ENCODE data around the gene ACSF2. TPM values are rescaled to one million over a fixed set of nuclear protein-coding genes. Genes with fewer than 3 reads are reported as not detected.

The ACSF2 gene
- total RNA-seq, 4 donors from 2014 or later = 165 to 460 (median 190) TPM

GRCh38 chr17:50465635-50466034, 39.6 kb downstream of the ACSF2 start:
- WGBS, 2 donors (ENCODE audit: low coverage in 1 of 2) = 91 to 100% methylated on average over 1 to 9 of the region's 9 CpGs
- in situ Hi-C loops (cut with MboI; ENCODE audit: low pct_ligation_motif_present in 1 of 4, low pct_unique_long_range_greater_than_20kb in 1 of 4, low sequenced_read_pairs in 3 of 4) = no loop called here

GRCh38 chr17:50466371-50467113, 40.5 kb downstream of the ACSF2 start:
- H3K36me3 ChIP-seq = no peaks in the 10 kb centered on the region
- H3K27ac ChIP-seq = peak overlapping the region; percentile 79 to 86 (median 84)
- peak; percentile 86 for DNase-seq
- in situ Hi-C loops (cut with MboI; ENCODE audit: low pct_ligation_motif_present in 1 of 4, low pct_unique_long_range_greater_than_20kb in 1 of 4, low sequenced_read_pairs in 3 of 4) (no loop called here), intact Hi-C loops (cut with DNase I; ENCODE audit: low total_unique reads) (no loop called here)
- H3K4me1 ChIP-seq = peaks cover 27 to 49% (median 43%) of the 10 kb centered on the region in 4 donors
- TF ChIP-seq POLR2AphosphoS5 (IDR thresholded peaks at IDR 0.05) (peak in 2 of 3 donors; percentile 70 to 72), CTCF (IDR thresholded peaks at IDR 0.05) (no peak), EP300 (IDR thresholded peaks at IDR 0.05; ENCODE audit: low read depth) (no peak), POLR2A (IDR thresholded peaks at IDR 0.05) (peak; percentile 64)
- H3K27me3 ChIP-seq = peaks cover 17% of the 10 kb centered on the region
- WGBS, 2 donors (ENCODE audit: low coverage in 1 of 2) = 46% methylated on average over 9 of the region's 9 CpGs; no CpG with 5 or more reads in 1 of the 2 donors
- H3K4me3 ChIP-seq = no peak overlapping the region
- H3K9me3 ChIP-seq = no peaks in the 10 kb centered on the region

More at GRCh38 chr17:50465635-50466034, 39.6 kb downstream of the ACSF2 start:
- Histone ChIP-seq H3K4me3 (no peak overlapping the region), H3K9me3 (no peaks in the 10 kb centered on the region), H3K27ac (peak overlapping the region; percentile 17 to 86 (median 84)), H3K27me3 (peaks cover 17% of the 10 kb centered on the region), H3K36me3 (no peaks in the 10 kb centered on the region), H3K4me1 (peaks cover 23 to 42% (median 38%) of the 10 kb centered on the region in 4 donors)
- intact Hi-C loops (cut with DNase I; ENCODE audit: low total_unique reads) = no loop called here
- DNase-seq = no peak
- TF ChIP-seq POLR2AphosphoS5 (IDR thresholded peaks at IDR 0.05) = no peak
- no peak for TF ChIP-seq EP300 (IDR thresholded peaks at IDR 0.05; ENCODE audit: low read depth)
- no peak for TF ChIP-seq CTCF (IDR thresholded peaks at IDR 0.05)
- no peak for TF ChIP-seq POLR2A (IDR thresholded peaks at IDR 0.05)

- H3K27me3 ChIP-seq = peaks cover 17% of the 10 kb centered on the region
- TF ChIP-seq POLR2A (IDR thresholded peaks at IDR 0.05) (no peak), POLR2AphosphoS5 (IDR thresholded peaks at IDR 0.05) (no peak), CTCF (IDR thresholded peaks at IDR 0.05) (no peak), EP300 (IDR thresholded peaks at IDR 0.05; ENCODE audit: low read depth) (no peak)
- peaks cover 27 to 49% (median 43%) of the 10 kb centered on the region in 4 donors for H3K4me1 ChIP-seq
- no peak for DNase-seq
- H3K9me3 ChIP-seq = no peaks in the 10 kb centered on the region
- H3K4me3 ChIP-seq = no peak overlapping the region
- intact Hi-C loops (cut with DNase I; ENCODE audit: low total_unique reads) = no loop called here
- H3K27ac ChIP-seq = peak overlapping the region; percentile 79 to 86 (median 84)
- no peaks in the 10 kb centered on the region for H3K36me3 ChIP-seq
- WGBS, 2 donors (ENCODE audit: low coverage in 1 of 2) = 81% methylated on average over 7 of the region's 7 CpGs; no CpG with 5 or more reads in 1 of the 2 donors
- in situ Hi-C loops (cut with MboI; ENCODE audit: low pct_ligation_motif_present in 1 of 4, low pct_unique_long_range_greater_than_20kb in 1 of 4, low sequenced_read_pairs in 3 of 4) = no loop called here
Observed at GRCh38 chr17:50467114-50467854, 41.3 kb downstream of the ACSF2 start.

GRCh38 chr17:50467855-50468303, 41.9 kb downstream of the ACSF2 start:
- WGBS, 2 donors (ENCODE audit: low coverage in 1 of 2) = 80% methylated on average over 13 of the region's 13 CpGs; no CpG with 5 or more reads in 1 of the 2 donors
- TF ChIP-seq POLR2AphosphoS5 (IDR thresholded peaks at IDR 0.05) (no peak), CTCF (IDR thresholded peaks at IDR 0.05) (no peak), POLR2A (IDR thresholded peaks at IDR 0.05) (no peak)
- H3K4me3 ChIP-seq = no peak overlapping the region

More at GRCh38 chr17:50467855-50468303, 41.9 kb downstream of the ACSF2 start:
- Histone ChIP-seq H3K27me3 (peaks cover 17% of the 10 kb centered on the region), H3K4me1 (peaks cover 27 to 49% (median 43%) of the 10 kb centered on the region in 4 donors), H3K27ac (peak overlapping the region; percentile 79 to 86 (median 84)), H3K36me3 (no peaks in the 10 kb centered on the region), H3K9me3 (no peaks in the 10 kb centered on the region)
- DNase-seq = no peak
- in situ Hi-C loops (cut with MboI; ENCODE audit: low pct_ligation_motif_present in 1 of 4, low pct_unique_long_range_greater_than_20kb in 1 of 4, low sequenced_read_pairs in 3 of 4) (no loop called here), intact Hi-C loops (cut with DNase I; ENCODE audit: low total_unique reads) (no loop called here)
